HG03469 (cell line): ENCODE data around the gene PAX8.
"Not testable (repeated sequence)": the region's sequence is repeated elsewhere in the genome, so short reads cannot be mapped to it uniquely, and the experiment has no call there.

ENCODE experiments used
- ATAC-seq: cut with Tn5 transposase; IDR thresholded peaks from one replicate; pipeline ENCODE4 v1.9.1; 2021; ENCODE audit warnings: mild to moderate bottlenecking, moderate library complexity, moderate number of reproducible peaks; ENCODE audit not compliant: unreplicated experiment

PAX8 gene

GRCh38 chr2:113291191-113291590 is 12.5 kb upstream of the PAX8 start:
- no peak for ATAC-seq

GRCh38 chr2:113288674-113289149 is 10.0 kb upstream of the PAX8 start:
- not testable (repeated sequence) for ATAC-seq

GRCh38 chr2:113288117-113288673 is 9.5 kb upstream of the PAX8 start:
- ATAC-seq: not testable (repeated sequence)

GRCh38 chr2:113285816-113286215 is 7.1 kb upstream of the PAX8 start:
- ATAC-seq: no peak

GRCh38 chr2:113284999-113285398 is 6.3 kb upstream of the PAX8 start:
- ATAC-seq: not testable (repeated sequence)

GRCh38 chr2:113284476-113284875 is 5.8 kb upstream of the PAX8 start:
- no peak for ATAC-seq

GRCh38 chr2:113283704-113284284 is 5.1 kb upstream of the PAX8 start:
- ATAC-seq: no peak

GRCh38 chr2:113282747-113283533 is 4.2 kb upstream of the PAX8 start:
- no peak for ATAC-seq

- ATAC-seq: no peak
Measured at GRCh38 chr2:113281910-113282746, 3.4 kb upstream of the PAX8 start.

- no peak for ATAC-seq
Measured at GRCh38 chr2:113278073-113278741, 514 bp downstream of the PAX8 start.

- no peak for ATAC-seq
Measured at GRCh38 chr2:113277474-113278072, 1.1 kb downstream of the PAX8 start.

GRCh38 chr2:113276761-113277425 is 1.8 kb downstream of the PAX8 start:
- no peak for ATAC-seq

- no peak for ATAC-seq
Measured at GRCh38 chr2:113276216-113276760, 2.4 kb downstream of the PAX8 start.

- no peak for ATAC-seq
Measured at GRCh38 chr2:113275556-113276215, 3.0 kb downstream of the PAX8 start.

GRCh38 chr2:113274432-113274831 is 4.3 kb downstream of the PAX8 start:
- no peak for ATAC-seq

- ATAC-seq: no peak
Measured at GRCh38 chr2:113273981-113274380, 4.7 kb downstream of the PAX8 start.

- ATAC-seq: no peak
Measured at GRCh38 chr2:113273027-113273551, 5.6 kb downstream of the PAX8 start.

- no peak for ATAC-seq
Measured at GRCh38 chr2:113272477-113272876, 6.2 kb downstream of the PAX8 start.
